ENCODE data around the gene CLCN7. TPM values are rescaled to one million over a fixed set of nuclear protein-coding genes. Genes with fewer than 3 reads are reported as not detected.

Gene CLCN7
- total RNA-seq, 1 experiment from 2014 or later: 8.9 TPM

DNA sequence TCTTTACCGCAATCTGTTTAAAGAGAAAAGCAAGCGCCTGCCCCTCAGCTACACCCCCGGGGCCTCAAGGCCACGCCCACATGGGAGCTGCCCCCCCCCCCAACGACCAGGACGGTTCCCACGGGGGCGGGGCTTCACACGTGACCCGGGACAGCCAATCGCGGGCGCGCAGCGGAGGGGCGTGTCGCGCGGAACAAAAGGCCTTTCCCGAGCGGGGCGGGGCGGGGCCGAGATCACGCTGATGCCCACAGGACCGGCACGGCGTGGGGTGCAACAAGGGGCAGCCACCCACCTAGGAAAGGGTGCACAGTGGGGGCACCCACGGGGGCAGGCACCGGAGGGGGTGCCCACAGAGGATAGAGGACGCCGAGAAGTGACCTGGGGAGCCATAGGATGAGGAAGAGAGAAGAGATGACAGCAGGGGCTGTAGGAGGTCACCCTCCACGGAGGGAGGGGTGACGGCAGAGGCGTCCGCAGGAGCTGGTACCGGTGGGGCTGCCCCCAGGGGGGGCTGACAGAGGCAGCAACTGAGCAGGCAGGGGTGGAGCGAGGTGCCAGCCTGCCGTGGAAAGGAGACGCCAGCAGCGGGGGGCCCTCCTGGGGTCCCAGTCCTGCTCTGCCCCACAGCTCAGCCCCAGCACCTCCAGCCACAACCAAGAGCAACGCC lies 66.5 kb downstream of the CLCN7 start:
- Histone ChIP-seq H2AFZ (ENCODE audit: low read length) (peak overlapping the region; percentile 90; the same call in 1 of the 2 replicates), H3K27ac (ENCODE audit: low read length) (no peak overlapping the region), H3K36me3 (ENCODE audit: insufficient read depth, low read length) (no peaks in the 10 kb centered on the region)

DNA sequence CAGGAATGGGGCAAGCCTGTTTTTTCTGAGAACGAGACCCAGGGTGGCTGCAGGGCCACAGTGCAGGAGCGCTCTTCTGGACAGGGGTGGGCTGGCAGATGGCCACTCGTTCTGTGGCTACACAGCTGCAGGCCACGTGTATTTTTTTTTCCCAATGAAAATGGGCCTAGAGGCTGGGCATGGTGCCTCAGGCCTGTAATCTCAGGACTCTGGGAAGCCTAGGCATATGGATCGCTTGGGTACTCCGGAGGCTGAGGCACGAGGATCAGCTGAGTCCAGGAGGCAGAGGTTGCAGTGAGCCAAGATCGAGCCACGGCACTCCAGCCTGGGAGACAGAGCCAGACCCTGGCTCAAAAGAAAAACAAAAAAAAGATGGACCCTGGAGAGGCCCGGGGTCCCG lies 67.1 kb downstream of the CLCN7 start:
- peak overlapping the region; percentile 53 for H3K9ac ChIP-seq (ENCODE audit: low read length)
- H3K4me1 ChIP-seq (ENCODE audit: low read length): peaks cover 9% of the 10 kb centered on the region
- no peak for DNase-seq
- peaks cover 13% of the 10 kb centered on the region for H3K79me2 ChIP-seq (ENCODE audit: low read length)
- peaks cover 11% of the 10 kb centered on the region; the same call in 1 of the 2 replicates for H4K20me1 ChIP-seq (ENCODE audit: insufficient read depth, low read depth, low read length)
- H3K27me3 ChIP-seq (ENCODE audit: low read length): no peaks in the 10 kb centered on the region
- peak overlapping the region; percentile 78 for H3K4me3 ChIP-seq (ENCODE audit: low read length)
- H2AFZ ChIP-seq (ENCODE audit: low read length): no peak overlapping the region
- H3K27ac ChIP-seq (ENCODE audit: low read length): no peak overlapping the region
- no peaks in the 10 kb centered on the region for H3K9me3 ChIP-seq (ENCODE audit: low read length)
- peak overlapping the region; percentile 83 for H3K4me2 ChIP-seq (ENCODE audit: low read depth, low read length, poor library complexity, severe bottlenecking)
- no peaks in the 10 kb centered on the region for H3K9me2 ChIP-seq (replicated peaks; ENCODE audit: insufficient read depth, low read length)
- H3K36me3 ChIP-seq (ENCODE audit: insufficient read depth, low read length): no peaks in the 10 kb centered on the region

More for the DNA sequence above, 66.5 kb downstream of the CLCN7 start:
- Histone ChIP-seq H3K4me3 (ENCODE audit: low read length) (peak overlapping the region; percentile 78), H3K27me3 (ENCODE audit: low read length) (no peaks in the 10 kb centered on the region), H3K9ac (ENCODE audit: low read length) (peak overlapping the region; percentile 77), H3K9me3 (ENCODE audit: low read length) (no peaks in the 10 kb centered on the region), H3K79me2 (ENCODE audit: low read length) (peaks cover 13% of the 10 kb centered on the region), H3K4me1 (ENCODE audit: low read length) (peaks cover 9% of the 10 kb centered on the region), H3K9me2 (replicated peaks; ENCODE audit: insufficient read depth, low read length) (no peaks in the 10 kb centered on the region), H4K20me1 (ENCODE audit: insufficient read depth, low read depth, low read length) (peaks cover 11% of the 10 kb centered on the region; the same call in 1 of the 2 replicates), H3K4me2 (ENCODE audit: low read depth, low read length, poor library complexity, severe bottlenecking) (peak overlapping the region; percentile 83)
- peak; percentile 98 for DNase-seq

DNA sequence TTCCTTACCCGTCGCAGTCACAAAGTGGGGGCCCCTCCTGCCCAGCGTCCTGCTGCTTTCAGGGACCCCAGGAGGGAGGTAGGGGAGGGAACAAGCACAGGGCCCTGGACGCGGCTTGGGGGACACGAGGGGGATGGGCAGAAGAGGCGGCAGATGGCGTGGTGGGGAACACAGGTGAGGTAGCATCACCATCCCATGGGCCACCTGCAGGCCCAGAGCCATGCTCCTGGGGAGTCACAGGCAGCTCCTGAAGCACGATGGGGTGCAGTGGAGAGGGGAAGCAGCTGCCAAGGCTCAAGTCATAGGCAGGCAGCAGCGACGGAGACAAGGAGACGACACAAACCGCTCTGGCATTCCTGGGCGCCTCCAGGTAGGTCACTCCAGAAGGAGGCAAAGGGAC lies 71.1 kb downstream of the CLCN7 start:
- Histone ChIP-seq H4K20me1 (ENCODE audit: insufficient read depth, low read depth, low read length) (peaks cover 11% of the 10 kb centered on the region; the same call in 1 of the 2 replicates), H3K36me3 (ENCODE audit: insufficient read depth, low read length) (no peaks in the 10 kb centered on the region), H3K9ac (ENCODE audit: low read length) (no peak overlapping the region), H3K27me3 (ENCODE audit: low read length) (no peaks in the 10 kb centered on the region), H3K4me1 (ENCODE audit: low read length) (peaks cover 8% of the 10 kb centered on the region), H2AFZ (ENCODE audit: low read length) (no peak overlapping the region), H3K27ac (ENCODE audit: low read length) (no peak overlapping the region), H3K4me3 (ENCODE audit: low read length) (no peak overlapping the region), H3K9me2 (replicated peaks; ENCODE audit: insufficient read depth, low read length) (no peaks in the 10 kb centered on the region), H3K79me2 (ENCODE audit: low read length) (peaks cover 10% of the 10 kb centered on the region), H3K4me2 (ENCODE audit: low read depth, low read length, poor library complexity, severe bottlenecking) (no peak overlapping the region), H3K9me3 (ENCODE audit: low read length) (no peaks in the 10 kb centered on the region)
- DNase-seq: no peak

DNA sequence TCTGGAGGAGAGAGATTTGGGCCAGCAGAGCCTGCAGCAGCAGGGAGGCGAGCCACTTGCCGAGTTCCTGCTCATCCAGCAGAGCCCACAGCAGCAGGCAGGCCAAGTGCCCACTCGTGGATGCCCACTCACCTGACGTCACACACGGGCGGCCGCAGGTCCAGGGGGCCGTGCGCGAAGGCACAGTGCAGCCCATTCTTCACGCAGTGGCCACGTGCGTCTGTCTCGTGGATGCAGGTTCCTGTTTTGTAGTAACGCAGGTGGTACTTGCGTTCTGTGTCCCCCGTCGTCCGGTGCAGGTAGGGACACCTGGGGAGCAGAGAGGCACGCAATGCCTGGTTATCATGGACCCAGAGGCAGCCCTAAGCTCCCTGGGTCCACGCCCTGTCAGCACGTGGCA lies 71.8 kb downstream of the CLCN7 start:
- Histone ChIP-seq H3K9me3 (ENCODE audit: low read length) (no peaks in the 10 kb centered on the region), H3K9me2 (replicated peaks; ENCODE audit: insufficient read depth, low read length) (no peaks in the 10 kb centered on the region), H3K27me3 (ENCODE audit: low read length) (no peaks in the 10 kb centered on the region), H4K20me1 (ENCODE audit: insufficient read depth, low read depth, low read length) (peaks cover 8% of the 10 kb centered on the region; the same call in 1 of the 2 replicates), H3K4me3 (ENCODE audit: low read length) (no peak overlapping the region), H3K27ac (ENCODE audit: low read length) (no peak overlapping the region), H3K79me2 (ENCODE audit: low read length) (peaks cover 10% of the 10 kb centered on the region), H3K4me2 (ENCODE audit: low read depth, low read length, poor library complexity, severe bottlenecking) (no peak overlapping the region), H3K4me1 (ENCODE audit: low read length) (peaks cover 5% of the 10 kb centered on the region), H2AFZ (ENCODE audit: low read length) (no peak overlapping the region), H3K36me3 (ENCODE audit: insufficient read depth, low read length) (no peaks in the 10 kb centered on the region), H3K9ac (ENCODE audit: low read length) (no peak overlapping the region)
- DNase-seq: no peak

GRCh38 chr16:1401758-1402154 lies 73.1 kb downstream of the CLCN7 start:
- H3K4me3 ChIP-seq (ENCODE audit: low read length): no peak overlapping the region
- H3K27me3 ChIP-seq (ENCODE audit: low read length): no peaks in the 10 kb centered on the region
- H3K36me3 ChIP-seq (ENCODE audit: insufficient read depth, low read length): no peaks in the 10 kb centered on the region
- H2AFZ ChIP-seq (ENCODE audit: low read length): no peak overlapping the region
- no peak for DNase-seq
- no peak overlapping the region for H3K9ac ChIP-seq (ENCODE audit: low read length)
- no peaks in the 10 kb centered on the region for H3K9me2 ChIP-seq (replicated peaks; ENCODE audit: insufficient read depth, low read length)
- H3K4me1 ChIP-seq (ENCODE audit: low read length): no peaks in the 10 kb centered on the region
- H3K9me3 ChIP-seq (ENCODE audit: low read length): no peaks in the 10 kb centered on the region
- H4K20me1 ChIP-seq (ENCODE audit: insufficient read depth, low read depth, low read length): no peaks in the 10 kb centered on the region
- no peaks in the 10 kb centered on the region; the same call in 1 of the 2 replicates for H3K79me2 ChIP-seq (ENCODE audit: low read length)
- H3K4me2 ChIP-seq (ENCODE audit: low read depth, low read length, poor library complexity, severe bottlenecking): no peak overlapping the region
- no peak overlapping the region for H3K27ac ChIP-seq (ENCODE audit: low read length)

- Histone ChIP-seq H3K36me3 (ENCODE audit: insufficient read depth, low read length) (no peaks in the 10 kb centered on the region), H3K4me2 (ENCODE audit: low read depth, low read length, poor library complexity, severe bottlenecking) (no peak overlapping the region), H3K4me3 (ENCODE audit: low read length) (no peak overlapping the region), H3K9me2 (replicated peaks; ENCODE audit: insufficient read depth, low read length) (no peaks in the 10 kb centered on the region), H3K4me1 (ENCODE audit: low read length) (no peaks in the 10 kb centered on the region), H3K79me2 (ENCODE audit: low read length) (no peaks in the 10 kb centered on the region; the same call in 1 of the 2 replicates), H4K20me1 (ENCODE audit: insufficient read depth, low read depth, low read length) (no peaks in the 10 kb centered on the region), H3K27ac (ENCODE audit: low read length) (no peak overlapping the region), H3K27me3 (ENCODE audit: low read length) (no peaks in the 10 kb centered on the region), H3K9ac (ENCODE audit: low read length) (no peak overlapping the region), H3K9me3 (ENCODE audit: low read length) (no peaks in the 10 kb centered on the region), H2AFZ (ENCODE audit: low read length) (no peak overlapping the region)
- DNase-seq: no peak
Observed at GRCh38 chr16:1401061-1401757, 73.6 kb downstream of the CLCN7 start.

GRCh38 chr16:1398826-1399581 lies 75.8 kb downstream of the CLCN7 start:
- H3K36me3 ChIP-seq (ENCODE audit: insufficient read depth, low read length): no peaks in the 10 kb centered on the region

GRCh38 chr16:1398351-1398750 lies 76.5 kb downstream of the CLCN7 start:
- H3K4me3 ChIP-seq (ENCODE audit: low read length): no peak overlapping the region
- no peak for DNase-seq
- H3K79me2 ChIP-seq (ENCODE audit: low read length): no peaks in the 10 kb centered on the region
- no peak overlapping the region for H2AFZ ChIP-seq (ENCODE audit: low read length)
- no peaks in the 10 kb centered on the region for H3K36me3 ChIP-seq (ENCODE audit: insufficient read depth, low read length)
- H4K20me1 ChIP-seq (ENCODE audit: insufficient read depth, low read depth, low read length): no peaks in the 10 kb centered on the region
- H3K4me1 ChIP-seq (ENCODE audit: low read length): no peaks in the 10 kb centered on the region
- no peaks in the 10 kb centered on the region for H3K27me3 ChIP-seq (ENCODE audit: low read length)
- H3K4me2 ChIP-seq (ENCODE audit: low read depth, low read length, poor library complexity, severe bottlenecking): no peak overlapping the region
- no peaks in the 10 kb centered on the region for H3K9me3 ChIP-seq (ENCODE audit: low read length)
- no peak overlapping the region for H3K9ac ChIP-seq (ENCODE audit: low read length)
- no peaks in the 10 kb centered on the region for H3K9me2 ChIP-seq (replicated peaks; ENCODE audit: insufficient read depth, low read length)
- no peak overlapping the region for H3K27ac ChIP-seq (ENCODE audit: low read length)

More at GRCh38 chr16:1398826-1399581, 75.8 kb downstream of the CLCN7 start:
- Histone ChIP-seq H3K4me3 (ENCODE audit: low read length) (no peak overlapping the region), H3K27ac (ENCODE audit: low read length) (no peak overlapping the region), H2AFZ (ENCODE audit: low read length) (no peak overlapping the region), H3K4me1 (ENCODE audit: low read length) (no peaks in the 10 kb centered on the region), H3K27me3 (ENCODE audit: low read length) (no peaks in the 10 kb centered on the region), H3K4me2 (ENCODE audit: low read depth, low read length, poor library complexity, severe bottlenecking) (no peak overlapping the region), H3K9me2 (replicated peaks; ENCODE audit: insufficient read depth, low read length) (no peaks in the 10 kb centered on the region), H3K79me2 (ENCODE audit: low read length) (no peaks in the 10 kb centered on the region), H3K9ac (ENCODE audit: low read length) (no peak overlapping the region), H3K9me3 (ENCODE audit: low read length) (no peaks in the 10 kb centered on the region), H4K20me1 (ENCODE audit: insufficient read depth, low read depth, low read length) (no peaks in the 10 kb centered on the region)
- DNase-seq: no peak

Measured in Karpas-422 (cell line).